GM23338 (cell line): Measurements from ENCODE around the gene LRRN1.

Experiments
- CREB1 ChIP-seq: fragments of 250-450 bp; sonication (Bioruptor Pico); IDR thresholded peaks from 2 replicates; pipeline ENCODE4 v1.5.0; 2020; ENCODE audit warnings: low read depth, mild to moderate bottlenecking, moderate library complexity
- ETS1 ChIP-seq: IDR thresholded peaks from 2 replicates; pipeline ENCODE4 v1.6.1; 2016; ENCODE audit warnings: antibody characterized with exemption
- EZH2 ChIP-seq: fragments of 200-600 bp; sonication (generic); IDR thresholded peaks from one replicate; pipeline ENCODE4 v1.8.0; 2017; ENCODE audit warnings: antibody characterized with exemption, mild to moderate bottlenecking, low read depth; ENCODE audit not compliant: unreplicated experiment
- EZH2phosphoT487 ChIP-seq: fragments of 200-600 bp; sonication (generic); IDR thresholded peaks from one replicate; pipeline ENCODE4 v1.8.1; 2018; ENCODE audit warnings: antibody characterized with exemption; ENCODE audit not compliant: unreplicated experiment
- JUNB ChIP-seq: IDR thresholded peaks from one replicate; pipeline ENCODE4 v1.6.1; 2016; ENCODE audit warnings: antibody characterized with exemption; ENCODE audit not compliant: unreplicated experiment
- NANOG ChIP-seq: IDR thresholded peaks from 2 replicates; pipeline ENCODE4 v1.6.1; 2016; ENCODE audit warnings: antibody characterized with exemption, borderline replicate concordance
- POLR2AphosphoS5 ChIP-seq: IDR thresholded peaks from 2 replicates; pipeline ENCODE4 v1.6.1; 2016; ENCODE audit warnings: antibody characterized with exemption, low read depth
- ZNF114 ChIP-seq: fragments of 250-450 bp; sonication (Bioruptor Pico); IDR thresholded peaks from 2 replicates; pipeline ENCODE4 v1.5.0; 2020; ENCODE audit warnings: mild to moderate bottlenecking, moderate library complexity
- TF ChIP-seq, protein P1 (sequence below), 2 experiments: fragments of 200-600 bp in 1 of 2; sonication (generic) in 1 of 2; conservative IDR thresholded peaks; 2 replicates each; pipeline versions ENCODE4 v1.5.1 to v1.6.1; 2016 to 2017; ENCODE audit warnings: antibody characterized with exemption in 2 of 2, low read depth in 2 of 2, mild to moderate bottlenecking in 2 of 2, moderate library complexity in 1 of 2
- TF ChIP-seq, protein P2 (sequence below): IDR thresholded peaks from one replicate; pipeline ENCODE4 v1.6.1; 2018; ENCODE audit warnings: antibody characterized with exemption; ENCODE audit not compliant: unreplicated experiment
- TF ChIP-seq, protein P3 (sequence below): fragments of 250-450 bp; sonication (Bioruptor Pico); IDR thresholded peaks from 2 replicates; pipeline ENCODE4 v1.5.0; 2020; ENCODE audit warnings: mild to moderate bottlenecking, moderate library complexity

- TF ChIP-seq, protein P1, sequence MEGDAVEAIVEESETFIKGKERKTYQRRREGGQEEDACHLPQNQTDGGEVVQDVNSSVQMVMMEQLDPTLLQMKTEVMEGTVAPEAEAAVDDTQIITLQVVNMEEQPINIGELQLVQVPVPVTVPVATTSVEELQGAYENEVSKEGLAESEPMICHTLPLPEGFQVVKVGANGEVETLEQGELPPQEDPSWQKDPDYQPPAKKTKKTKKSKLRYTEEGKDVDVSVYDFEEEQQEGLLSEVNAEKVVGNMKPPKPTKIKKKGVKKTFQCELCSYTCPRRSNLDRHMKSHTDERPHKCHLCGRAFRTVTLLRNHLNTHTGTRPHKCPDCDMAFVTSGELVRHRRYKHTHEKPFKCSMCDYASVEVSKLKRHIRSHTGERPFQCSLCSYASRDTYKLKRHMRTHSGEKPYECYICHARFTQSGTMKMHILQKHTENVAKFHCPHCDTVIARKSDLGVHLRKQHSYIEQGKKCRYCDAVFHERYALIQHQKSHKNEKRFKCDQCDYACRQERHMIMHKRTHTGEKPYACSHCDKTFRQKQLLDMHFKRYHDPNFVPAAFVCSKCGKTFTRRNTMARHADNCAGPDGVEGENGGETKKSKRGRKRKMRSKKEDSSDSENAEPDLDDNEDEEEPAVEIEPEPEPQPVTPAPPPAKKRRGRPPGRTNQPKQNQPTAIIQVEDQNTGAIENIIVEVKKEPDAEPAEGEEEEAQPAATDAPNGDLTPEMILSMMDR (conservative IDR thresholded peaks at IDR 0.05; ENCODE audit: low read depth in 2 of 2), result no peak
- TF ChIP-seq EZH2phosphoT487 (no peak), JUNB (no peak), EZH2 (no peak), POLR2AphosphoS5 (no peak; the same call in 1 of the 2 replicates), ETS1 (no peak), CREB1 (CRISPR knock-in tag) (no peak), ZNF114 (CRISPR knock-in tag) (no peak), NANOG (no peak)
- TF ChIP-seq, protein P2, sequence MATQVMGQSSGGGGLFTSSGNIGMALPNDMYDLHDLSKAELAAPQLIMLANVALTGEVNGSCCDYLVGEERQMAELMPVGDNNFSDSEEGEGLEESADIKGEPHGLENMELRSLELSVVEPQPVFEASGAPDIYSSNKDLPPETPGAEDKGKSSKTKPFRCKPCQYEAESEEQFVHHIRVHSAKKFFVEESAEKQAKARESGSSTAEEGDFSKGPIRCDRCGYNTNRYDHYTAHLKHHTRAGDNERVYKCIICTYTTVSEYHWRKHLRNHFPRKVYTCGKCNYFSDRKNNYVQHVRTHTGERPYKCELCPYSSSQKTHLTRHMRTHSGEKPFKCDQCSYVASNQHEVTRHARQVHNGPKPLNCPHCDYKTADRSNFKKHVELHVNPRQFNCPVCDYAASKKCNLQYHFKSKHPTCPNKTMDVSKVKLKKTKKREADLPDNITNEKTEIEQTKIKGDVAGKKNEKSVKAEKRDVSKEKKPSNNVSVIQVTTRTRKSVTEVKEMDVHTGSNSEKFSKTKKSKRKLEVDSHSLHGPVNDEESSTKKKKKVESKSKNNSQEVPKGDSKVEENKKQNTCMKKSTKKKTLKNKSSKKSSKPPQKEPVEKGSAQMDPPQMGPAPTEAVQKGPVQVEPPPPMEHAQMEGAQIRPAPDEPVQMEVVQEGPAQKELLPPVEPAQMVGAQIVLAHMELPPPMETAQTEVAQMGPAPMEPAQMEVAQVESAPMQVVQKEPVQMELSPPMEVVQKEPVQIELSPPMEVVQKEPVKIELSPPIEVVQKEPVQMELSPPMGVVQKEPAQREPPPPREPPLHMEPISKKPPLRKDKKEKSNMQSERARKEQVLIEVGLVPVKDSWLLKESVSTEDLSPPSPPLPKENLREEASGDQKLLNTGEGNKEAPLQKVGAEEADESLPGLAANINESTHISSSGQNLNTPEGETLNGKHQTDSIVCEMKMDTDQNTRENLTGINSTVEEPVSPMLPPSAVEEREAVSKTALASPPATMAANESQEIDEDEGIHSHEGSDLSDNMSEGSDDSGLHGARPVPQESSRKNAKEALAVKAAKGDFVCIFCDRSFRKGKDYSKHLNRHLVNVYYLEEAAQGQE, result no peak
- TF ChIP-seq, protein P3, sequence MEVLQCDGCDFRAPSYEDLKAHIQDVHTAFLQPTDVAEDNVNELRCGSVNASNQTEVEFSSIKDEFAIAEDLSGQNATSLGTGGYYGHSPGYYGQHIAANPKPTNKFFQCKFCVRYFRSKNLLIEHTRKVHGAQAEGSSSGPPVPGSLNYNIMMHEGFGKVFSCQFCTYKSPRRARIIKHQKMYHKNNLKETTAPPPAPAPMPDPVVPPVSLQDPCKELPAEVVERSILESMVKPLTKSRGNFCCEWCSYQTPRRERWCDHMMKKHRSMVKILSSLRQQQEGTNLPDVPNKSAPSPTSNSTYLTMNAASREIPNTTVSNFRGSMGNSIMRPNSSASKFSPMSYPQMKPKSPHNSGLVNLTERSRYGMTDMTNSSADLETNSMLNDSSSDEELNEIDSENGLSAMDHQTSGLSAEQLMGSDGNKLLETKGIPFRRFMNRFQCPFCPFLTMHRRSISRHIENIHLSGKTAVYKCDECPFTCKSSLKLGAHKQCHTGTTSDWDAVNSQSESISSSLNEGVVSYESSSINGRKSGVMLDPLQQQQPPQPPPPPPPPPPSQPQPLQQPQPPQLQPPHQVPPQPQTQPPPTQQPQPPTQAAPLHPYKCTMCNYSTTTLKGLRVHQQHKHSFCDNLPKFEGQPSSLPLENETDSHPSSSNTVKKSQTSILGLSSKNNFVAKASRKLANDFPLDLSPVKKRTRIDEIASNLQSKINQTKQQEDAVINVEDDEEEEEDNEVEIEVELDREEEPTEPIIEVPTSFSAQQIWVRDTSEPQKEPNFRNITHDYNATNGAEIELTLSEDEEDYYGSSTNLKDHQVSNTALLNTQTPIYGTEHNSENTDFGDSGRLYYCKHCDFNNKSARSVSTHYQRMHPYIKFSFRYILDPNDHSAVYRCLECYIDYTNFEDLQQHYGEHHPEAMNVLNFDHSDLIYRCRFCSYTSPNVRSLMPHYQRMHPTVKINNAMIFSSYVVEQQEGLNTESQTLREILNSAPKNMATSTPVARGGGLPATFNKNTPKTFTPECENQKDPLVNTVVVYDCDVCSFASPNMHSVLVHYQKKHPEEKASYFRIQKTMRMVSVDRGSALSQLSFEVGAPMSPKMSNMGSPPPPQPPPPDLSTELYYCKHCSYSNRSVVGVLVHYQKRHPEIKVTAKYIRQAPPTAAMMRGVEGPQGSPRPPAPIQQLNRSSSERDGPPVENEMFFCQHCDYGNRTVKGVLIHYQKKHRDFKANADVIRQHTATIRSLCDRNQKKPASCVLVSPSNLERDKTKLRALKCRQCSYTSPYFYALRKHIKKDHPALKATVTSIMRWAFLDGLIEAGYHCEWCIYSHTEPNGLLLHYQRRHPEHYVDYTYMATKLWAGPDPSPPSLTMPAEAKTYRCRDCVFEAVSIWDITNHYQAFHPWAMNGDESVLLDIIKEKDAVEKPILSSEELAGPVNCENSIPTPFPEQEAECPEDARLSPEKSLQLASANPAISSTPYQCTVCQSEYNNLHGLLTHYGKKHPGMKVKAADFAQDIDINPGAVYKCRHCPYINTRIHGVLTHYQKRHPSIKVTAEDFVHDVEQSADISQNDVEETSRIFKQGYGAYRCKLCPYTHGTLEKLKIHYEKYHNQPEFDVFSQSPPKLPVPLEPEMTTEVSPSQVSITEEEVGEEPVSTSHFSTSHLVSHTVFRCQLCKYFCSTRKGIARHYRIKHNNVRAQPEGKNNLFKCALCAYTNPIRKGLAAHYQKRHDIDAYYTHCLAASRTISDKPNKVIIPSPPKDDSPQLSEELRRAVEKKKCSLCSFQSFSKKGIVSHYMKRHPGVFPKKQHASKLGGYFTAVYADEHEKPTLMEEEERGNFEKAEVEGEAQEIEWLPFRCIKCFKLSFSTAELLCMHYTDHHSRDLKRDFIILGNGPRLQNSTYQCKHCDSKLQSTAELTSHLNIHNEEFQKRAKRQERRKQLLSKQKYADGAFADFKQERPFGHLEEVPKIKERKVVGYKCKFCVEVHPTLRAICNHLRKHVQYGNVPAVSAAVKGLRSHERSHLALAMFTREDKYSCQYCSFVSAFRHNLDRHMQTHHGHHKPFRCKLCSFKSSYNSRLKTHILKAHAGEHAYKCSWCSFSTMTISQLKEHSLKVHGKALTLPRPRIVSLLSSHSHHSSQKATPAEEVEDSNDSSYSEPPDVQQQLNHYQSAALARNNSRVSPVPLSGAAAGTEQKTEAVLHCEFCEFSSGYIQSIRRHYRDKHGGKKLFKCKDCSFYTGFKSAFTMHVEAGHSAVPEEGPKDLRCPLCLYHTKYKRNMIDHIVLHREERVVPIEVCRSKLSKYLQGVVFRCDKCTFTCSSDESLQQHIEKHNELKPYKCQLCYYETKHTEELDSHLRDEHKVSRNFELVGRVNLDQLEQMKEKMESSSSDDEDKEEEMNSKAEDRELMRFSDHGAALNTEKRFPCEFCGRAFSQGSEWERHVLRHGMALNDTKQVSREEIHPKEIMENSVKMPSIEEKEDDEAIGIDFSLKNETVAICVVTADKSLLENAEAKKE (CRISPR knock-in tag), result no peak
Measured at GRCh38 chr3:3802046-3802445, 2.8 kb downstream of the LRRN1 start.
